GM19240 (cell line): ENCODE measurements around the gene PPP2R5C.

ENCODE experiments used
- DNase-seq: peaks from one replicate; pipeline ENCODE4 v3.0.0; 2011; ENCODE audit warnings: low spot score; ENCODE audit not compliant: insufficient read length

Gene PPP2R5C

DNA sequence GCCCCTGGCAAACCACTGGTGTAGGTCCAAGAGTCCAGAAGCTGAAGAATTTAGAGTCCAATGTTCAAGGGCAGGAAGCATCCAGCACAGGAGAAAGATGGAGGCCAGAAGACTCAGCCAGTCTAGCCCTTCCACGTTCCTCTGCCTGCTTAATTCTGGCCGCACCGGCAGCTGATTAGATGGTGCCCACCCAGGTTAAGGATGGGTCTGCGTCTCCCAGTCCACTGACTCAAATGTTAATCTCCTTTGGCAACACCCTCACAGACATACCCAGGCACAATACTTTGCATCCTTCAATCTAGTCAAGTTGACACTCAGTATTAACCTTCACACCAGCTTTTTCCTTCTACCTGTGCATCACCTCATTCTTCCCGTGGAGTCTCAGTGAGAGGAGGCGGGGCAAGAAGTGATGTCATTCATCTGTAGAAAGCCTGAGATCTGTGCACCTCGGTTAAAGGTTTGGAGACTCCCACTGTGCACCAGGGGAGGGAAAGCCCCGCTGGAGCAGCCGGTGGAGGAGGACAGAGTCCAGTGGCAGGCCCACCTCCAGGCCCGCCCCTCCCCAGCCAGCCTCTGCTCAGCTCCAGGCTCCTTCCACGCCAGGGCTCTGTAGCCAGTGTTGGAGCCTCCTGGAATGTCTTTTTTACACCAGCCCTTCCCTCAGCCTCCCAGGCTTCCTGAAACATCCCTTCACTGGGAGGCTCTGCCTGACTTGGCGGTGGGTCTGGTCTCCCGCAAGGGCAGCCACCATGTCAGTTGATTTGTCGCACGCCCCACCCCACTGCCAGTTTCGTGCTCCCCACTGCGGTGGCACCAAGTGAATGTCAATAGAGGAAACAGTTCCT, 122.8 kb downstream of the PPP2R5C start:
- no peak for DNase-seq

DNA sequence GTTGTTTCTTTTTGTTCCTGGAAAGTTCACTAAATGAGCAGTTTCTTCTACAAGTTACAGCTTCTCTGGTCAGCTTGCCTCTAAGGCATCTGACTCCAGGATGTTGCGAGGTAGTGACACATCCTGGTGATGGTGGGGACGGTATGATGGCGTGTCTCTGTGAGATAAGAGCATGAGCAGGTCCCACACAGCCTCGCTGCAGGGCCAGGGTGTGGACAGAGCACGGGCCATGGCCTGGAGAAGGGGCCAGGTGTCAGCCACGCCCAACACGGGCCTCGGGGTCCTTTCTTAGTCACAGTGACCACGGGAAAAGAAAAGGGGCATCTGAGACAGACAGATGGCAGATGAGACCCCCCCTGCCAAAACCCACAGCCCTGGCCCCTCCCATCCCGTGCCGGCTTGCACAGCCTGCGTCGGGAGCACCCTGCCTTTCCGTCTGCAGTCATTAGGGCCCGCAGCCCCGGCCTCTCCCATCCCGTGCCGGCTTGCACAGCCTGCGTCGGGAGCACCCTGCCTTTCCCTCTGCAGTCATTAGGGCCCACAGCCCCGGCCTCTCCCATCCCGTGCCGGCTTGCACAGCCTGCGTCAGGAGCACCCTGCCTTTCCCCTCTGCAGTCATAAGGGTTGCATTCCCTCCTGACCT, 123.5 kb downstream of the PPP2R5C start:
- no peak for DNase-seq

- DNase-seq, result no peak
These were observed 125.7 kb downstream of the PPP2R5C start for GRCh38 chr14:101887219-101887618.

GRCh38 chr14:101888182-101888581, 126.7 kb downstream of the PPP2R5C start:
- no peak for DNase-seq

DNA sequence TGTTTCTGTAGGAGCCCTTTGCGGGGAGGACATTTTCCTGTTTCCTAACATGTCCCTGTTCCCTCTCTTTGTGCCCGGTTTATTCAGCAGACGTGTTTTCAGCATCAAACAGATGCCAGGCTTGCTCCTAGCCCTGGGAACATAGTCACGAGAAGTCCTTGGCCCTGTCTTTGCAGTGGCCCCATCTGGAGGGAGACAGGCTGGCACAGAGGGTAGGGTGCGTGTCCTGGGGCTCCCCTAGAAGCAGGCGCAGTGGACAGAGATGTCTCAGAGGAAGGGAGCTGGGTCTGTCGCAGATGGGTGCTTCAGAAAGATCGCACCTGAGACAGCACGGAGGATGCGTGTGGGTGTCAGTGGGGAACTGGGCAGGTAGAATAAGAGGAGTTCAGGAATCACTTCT, 127.9 kb downstream of the PPP2R5C start:
- DNase-seq, result no peak

- DNase-seq, result no peak
These were observed 128.4 kb downstream of the PPP2R5C start for GRCh38 chr14:101889898-101890297.

GRCh38 chr14:101891471-101891870, 130.0 kb downstream of the PPP2R5C start:
- DNase-seq, result no peak

DNA sequence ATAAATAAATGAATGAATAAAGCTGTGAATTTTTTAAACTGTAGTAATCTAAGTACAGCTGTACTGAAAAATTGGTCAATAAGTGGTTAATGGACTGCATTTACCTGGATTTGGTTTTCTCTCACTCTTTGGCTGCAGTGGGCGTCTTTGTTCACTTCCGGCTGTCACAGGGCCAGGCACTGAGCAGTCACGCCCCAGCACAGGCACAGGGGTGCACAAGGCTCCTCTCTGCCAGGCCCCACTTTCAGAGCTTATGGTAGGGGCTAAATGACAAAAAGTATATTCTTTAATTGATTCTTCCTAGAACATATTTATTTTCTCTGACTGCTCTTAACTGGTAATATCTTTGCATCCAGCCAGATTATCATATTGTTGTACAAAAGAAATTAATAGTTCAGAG, 132.2 kb downstream of the PPP2R5C start:
- no peak for DNase-seq

GRCh38 chr14:101894365-101895081, 133.0 kb downstream of the PPP2R5C start:
- DNase-seq, result no peak

GRCh38 chr14:101895256-101895655, 133.7 kb downstream of the PPP2R5C start:
- no peak for DNase-seq

DNA sequence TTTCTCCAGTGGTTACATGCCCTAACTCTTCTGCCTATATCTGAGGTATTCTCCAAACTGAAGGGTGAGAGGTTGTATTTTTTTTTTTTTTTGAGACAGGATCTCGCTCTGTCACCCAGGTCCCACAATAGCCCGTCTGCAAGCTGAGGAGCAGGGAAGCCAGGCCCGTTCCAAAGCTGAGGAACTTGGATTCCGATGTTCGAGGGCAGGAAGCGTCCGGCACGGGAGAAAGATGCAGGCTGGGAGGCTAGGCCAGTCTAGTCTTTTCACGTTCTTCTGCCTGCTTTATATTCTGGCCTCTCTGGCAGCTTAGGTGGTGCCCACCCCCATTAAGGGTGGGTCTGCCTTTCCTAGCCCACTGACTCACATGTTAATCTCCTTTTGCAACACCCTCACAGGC, 135.8 kb downstream of the PPP2R5C start:
- DNase-seq, result no peak

DNA sequence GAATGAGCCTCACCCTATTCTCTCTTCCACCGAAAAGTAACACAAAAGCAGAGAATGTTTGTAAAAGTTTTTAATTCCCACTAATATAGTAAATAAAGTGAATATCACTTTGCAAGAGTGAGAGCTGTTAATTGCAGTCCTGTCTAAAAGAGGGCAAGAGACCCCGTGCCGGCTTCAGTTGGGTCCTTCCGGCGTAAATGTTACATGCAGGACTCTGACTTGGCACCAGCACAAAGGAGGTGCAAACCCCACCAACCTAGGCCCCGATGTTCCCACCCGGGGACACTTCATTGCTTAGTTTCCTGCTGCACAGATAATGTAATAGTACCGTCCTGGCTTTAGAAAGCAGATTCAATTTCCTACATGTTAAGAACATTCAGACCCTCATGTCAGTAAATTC, 136.9 kb downstream of the PPP2R5C start:
- DNase-seq, result no peak

DNA sequence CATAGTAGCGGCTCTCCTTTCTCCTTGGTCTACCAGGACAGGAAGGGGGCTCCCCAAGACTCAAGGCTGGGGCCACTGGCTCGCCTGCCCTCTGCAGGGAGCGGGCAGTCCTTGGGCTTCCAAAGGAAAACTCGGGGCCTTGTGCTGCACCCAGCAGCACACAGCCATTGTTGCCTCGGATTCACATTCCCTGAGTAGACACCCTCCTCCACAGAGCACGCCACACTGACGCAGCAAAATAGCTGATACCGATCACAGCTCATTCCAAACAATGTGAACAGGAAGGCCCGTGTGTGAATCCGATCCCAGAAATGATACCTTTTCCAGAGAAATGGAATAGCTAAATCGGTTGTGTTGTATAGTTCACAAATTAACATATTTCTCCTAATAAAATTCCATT, 137.8 kb downstream of the PPP2R5C start:
- no peak for DNase-seq

DNA sequence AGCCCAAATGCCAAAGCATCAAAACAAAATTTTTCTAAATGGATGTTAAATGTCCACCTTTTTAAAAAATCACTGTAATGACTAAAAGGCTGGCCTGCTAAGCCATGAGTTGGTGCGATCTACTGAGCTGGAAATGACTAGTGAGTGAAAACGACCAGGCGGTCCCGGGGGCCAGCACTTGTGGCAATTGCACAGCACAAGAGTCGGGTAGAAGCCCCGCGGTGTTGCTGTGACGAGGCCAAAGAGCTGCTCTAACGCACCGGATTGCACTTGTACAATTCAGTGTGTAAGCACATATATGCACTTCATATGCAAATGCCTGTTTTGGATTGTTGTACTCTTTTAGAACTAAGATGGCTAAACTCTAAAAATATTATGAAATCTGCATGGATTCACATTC, 138.7 kb downstream of the PPP2R5C start:
- no peak for DNase-seq

DNA sequence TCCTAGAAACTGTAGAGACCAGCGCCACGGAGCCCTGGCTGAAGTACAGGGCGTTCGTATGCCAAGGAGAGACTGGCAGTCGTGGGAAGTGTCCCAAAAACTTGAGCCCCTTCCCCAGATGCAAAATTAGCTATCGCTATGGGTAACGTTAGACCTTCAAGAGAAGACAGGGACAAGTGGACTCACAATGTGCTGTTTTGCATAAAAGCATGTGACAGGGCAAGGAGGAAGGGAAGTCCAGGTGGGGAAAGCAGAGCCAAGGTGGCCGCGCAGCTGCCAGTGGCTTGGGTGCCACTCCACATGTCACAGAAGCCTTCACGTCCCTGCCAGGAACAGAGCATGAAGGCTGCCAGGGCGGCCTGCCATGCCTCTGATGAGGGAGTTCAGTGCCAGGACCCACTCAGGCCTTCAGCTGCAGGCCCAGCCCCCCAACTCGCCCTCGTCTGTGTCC, 141.6 kb downstream of the PPP2R5C start:
- no peak for DNase-seq

- no peak for DNase-seq
These were observed 144.1 kb downstream of the PPP2R5C start for GRCh38 chr14:101905614-101906013.

DNA sequence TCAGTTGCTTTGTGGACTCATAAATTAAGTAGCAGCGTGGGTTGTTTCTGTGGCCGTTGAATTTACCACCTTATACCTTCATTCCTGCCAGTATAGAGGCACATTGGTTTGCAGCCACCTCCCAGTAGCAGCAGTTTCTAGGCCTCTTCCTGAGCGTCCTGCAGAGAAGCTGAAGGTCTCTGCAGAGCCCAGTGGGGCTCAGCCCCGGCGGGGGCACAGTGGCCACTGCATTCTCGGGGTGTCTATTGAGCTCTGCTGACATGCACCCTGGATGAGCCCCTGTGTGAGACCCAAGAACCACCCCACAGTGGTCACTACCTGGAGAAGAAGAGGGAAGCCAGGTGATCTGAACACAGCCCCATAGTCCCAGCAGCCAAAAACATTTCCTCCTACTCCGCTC, 145.1 kb downstream of the PPP2R5C start:
- DNase-seq, result no peak

DNA sequence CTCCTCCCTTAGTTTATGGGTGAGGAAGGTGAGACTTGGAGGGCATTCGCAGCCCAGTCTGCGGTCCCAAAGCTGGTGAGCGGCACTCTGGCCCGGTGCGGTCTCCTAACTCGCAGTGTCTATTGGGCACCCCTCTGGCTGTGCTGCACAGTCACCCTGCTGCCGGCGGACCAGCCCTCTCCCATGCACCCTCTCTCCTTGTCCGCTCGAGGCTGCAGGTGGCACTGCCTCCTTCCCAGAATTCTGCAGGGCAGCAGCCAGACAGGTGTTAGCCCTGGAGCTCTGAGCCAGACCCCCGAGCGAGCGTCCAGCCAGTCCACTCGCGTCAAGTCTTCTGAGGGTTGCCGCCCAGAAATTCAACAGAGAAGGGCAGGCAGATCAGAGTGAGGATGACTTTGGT, 146.1 kb downstream of the PPP2R5C start:
- DNase-seq, result no peak

DNA sequence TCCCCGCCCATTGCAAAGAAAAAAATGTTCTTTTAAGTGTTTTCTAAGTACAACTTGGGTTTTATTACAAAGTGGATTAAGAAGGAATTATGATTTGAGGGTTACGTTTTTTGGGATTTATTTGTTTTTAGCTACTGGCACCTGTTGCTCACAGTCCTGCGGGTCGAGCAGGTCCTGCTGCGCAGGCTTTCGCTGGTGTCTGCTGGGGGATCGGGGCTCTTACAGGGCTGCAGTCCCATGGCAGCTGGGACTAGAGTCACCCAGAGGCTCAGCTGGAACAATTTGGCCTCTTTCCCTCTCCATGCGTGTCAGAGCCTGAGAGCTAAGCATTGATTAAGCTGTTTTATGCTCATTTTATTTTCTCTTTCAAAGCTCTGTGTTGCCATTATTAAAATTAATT, 147.3 kb downstream of the PPP2R5C start:
- no peak for DNase-seq

DNA sequence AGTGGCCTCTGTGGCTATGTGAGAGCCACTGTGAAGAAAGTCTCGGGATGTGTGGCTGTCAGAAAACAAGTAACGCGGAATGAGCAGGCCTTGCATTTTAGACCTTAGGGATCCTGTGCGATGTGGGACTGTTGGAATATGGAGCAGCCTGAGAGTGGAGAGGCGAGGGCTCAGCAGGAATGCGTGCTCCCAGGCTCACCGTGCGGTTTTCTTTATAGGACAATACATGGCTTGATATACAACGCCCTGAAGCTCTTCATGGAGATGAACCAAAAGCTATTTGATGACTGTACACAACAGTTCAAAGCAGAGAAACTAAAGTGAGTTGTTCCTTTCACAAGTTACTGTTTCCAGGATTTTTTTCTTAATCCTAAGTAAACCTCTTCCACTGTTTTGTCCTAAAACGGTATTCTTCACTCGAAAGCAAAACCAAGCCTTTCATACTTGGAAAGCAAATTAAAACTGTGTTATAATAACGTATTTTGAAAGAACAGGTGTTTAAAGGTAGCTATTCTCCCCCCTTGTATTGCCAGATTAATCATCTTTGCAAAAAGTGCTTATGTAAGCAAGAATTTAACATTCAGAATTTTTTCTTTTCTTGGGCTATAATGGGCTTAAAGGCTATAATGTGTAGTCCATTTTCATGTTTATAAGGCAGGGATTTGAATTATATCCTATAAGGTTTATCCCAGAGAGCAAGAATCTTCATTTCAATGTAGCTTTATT, 148.0 kb downstream of the PPP2R5C start:
- no peak for DNase-seq

- DNase-seq, result no peak
These were observed 151.3 kb downstream of the PPP2R5C start for GRCh38 chr14:101912841-101913240.

GRCh38 chr14:101914083-101914482, 152.6 kb downstream of the PPP2R5C start:
- no peak for DNase-seq
